C4-2B (cell line): Measurements from ENCODE around the gene DENND1A.

Experiments used
- ZFX ChIP-seq: fragments of 450-650 bp; IDR thresholded peaks from 2 replicates; pipeline ENCODE4 v1.6.1; 2017
- TF ChIP-seq, protein P1 (sequence below): fragments of 450-650 bp; conservative IDR thresholded peaks from 2 replicates; pipeline ENCODE4 v1.5.1; 2017; ENCODE audit warnings: mild to moderate bottlenecking

DNA sequence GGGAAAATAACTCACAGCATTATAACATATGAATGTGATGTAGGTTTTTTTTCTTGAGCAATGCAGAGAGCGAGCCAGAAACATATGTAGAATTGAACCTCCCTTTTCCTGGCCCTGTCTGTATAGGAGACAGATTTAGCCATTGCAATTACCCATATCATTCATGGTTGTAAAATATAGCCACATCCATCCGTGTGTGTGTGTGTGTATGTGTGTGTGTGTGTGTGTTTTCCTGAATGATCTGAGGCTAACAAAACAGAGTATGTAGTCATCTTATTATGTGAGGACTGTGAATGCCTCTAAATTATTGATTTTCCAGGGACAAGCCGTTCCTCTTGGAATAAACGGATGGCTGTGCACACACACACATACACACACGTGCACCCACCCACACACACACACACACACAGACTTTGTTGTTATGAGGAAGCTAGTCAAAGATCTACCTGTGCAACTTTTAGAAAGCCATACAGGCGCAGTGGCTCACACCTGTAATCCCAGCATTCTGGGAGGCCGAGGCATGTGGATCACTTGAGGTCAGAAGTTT is 11.7 kb upstream of the DENND1A start:
- TF ChIP-seq, protein P1, sequence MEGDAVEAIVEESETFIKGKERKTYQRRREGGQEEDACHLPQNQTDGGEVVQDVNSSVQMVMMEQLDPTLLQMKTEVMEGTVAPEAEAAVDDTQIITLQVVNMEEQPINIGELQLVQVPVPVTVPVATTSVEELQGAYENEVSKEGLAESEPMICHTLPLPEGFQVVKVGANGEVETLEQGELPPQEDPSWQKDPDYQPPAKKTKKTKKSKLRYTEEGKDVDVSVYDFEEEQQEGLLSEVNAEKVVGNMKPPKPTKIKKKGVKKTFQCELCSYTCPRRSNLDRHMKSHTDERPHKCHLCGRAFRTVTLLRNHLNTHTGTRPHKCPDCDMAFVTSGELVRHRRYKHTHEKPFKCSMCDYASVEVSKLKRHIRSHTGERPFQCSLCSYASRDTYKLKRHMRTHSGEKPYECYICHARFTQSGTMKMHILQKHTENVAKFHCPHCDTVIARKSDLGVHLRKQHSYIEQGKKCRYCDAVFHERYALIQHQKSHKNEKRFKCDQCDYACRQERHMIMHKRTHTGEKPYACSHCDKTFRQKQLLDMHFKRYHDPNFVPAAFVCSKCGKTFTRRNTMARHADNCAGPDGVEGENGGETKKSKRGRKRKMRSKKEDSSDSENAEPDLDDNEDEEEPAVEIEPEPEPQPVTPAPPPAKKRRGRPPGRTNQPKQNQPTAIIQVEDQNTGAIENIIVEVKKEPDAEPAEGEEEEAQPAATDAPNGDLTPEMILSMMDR: no peak
- TF ChIP-seq ZFX: no peak
